Caco-2 (cell line): ENCODE results near the gene DNAJB12. TPM values are rescaled to one million over a fixed set of nuclear protein-coding genes. Genes with fewer than 3 reads are reported as not detected.
"Not testable (repeated sequence)": the region's sequence is repeated elsewhere in the genome, so short reads cannot be mapped to it uniquely, and the experiment has no call there.

Experiments
- BruUV-seq: library from RNA; stranded (reverse); fragments of 400-500 nt; replicated peaks from 2 replicates; lab custom pipeline; 2021; lab: Mats Ljungman, UMichigan
- CTCF ChIA-PET: fragments of 300-600 bp; sonication (Branson Sonifier 250); formaldehyde crosslinking; loops from one replicate; lab custom pipeline; 2022; ENCODE audit warnings: antibody characterized with exemption; lab: Charles Lee
- POLR2A ChIA-PET: fragments of 300-600 bp; sonication (Branson Sonifier 250); formaldehyde crosslinking; loops from one replicate; lab custom pipeline; 2022; ENCODE audit warnings: antibody characterized with exemption; lab: Charles Lee
- DNase-seq, 2 experiments: peaks; one replicate each; pipeline versions ENCODE4 v3.0.0 to v3.0.0-alpha.2; 2020 to 2022
- H3K27me3 ChIP-seq: replicated peaks from 2 replicates; pipeline ENCODE4 v1.6.0; 2011; ENCODE audit warnings: low read length; ENCODE audit not compliant: control insufficient read depth, insufficient read depth
- H3K36me3 ChIP-seq: 2 replicates; pipeline ENCODE4 v1.5.1; 2011; ENCODE audit warnings: low read length; ENCODE audit not compliant: control insufficient read depth, insufficient read depth
- H3K4me1 ChIP-seq: fragments of 250-450 bp; sonication (Bioruptor Pico); 2 replicates; pipeline ENCODE4 v1.5.1; 2020; ENCODE audit warnings: mild to moderate bottlenecking
- H3K4me3 ChIP-seq: 2 replicates; pipeline ENCODE4 v1.5.1; 2011; ENCODE audit warnings: low read depth, mild to moderate bottlenecking, control low read depth, low read length
- H3K9me3 ChIP-seq: fragments of 250-450 bp; sonication (Bioruptor Pico); 2 replicates; pipeline ENCODE4 v1.5.1; 2020; ENCODE audit warnings: mild to moderate bottlenecking, moderate library complexity
- H3K27ac Mint-ChIP-seq: one replicate; pipeline ENCODE4 v1.8.0; 2022; ENCODE audit warnings: mixed read lengths; ENCODE audit not compliant: unreplicated experiment
- H3K27me3 Mint-ChIP-seq: one replicate; pipeline ENCODE4 v1.8.0; 2022; ENCODE audit warnings: mixed read lengths; ENCODE audit not compliant: insufficient read depth, unreplicated experiment
- H3K36me3 Mint-ChIP-seq: one replicate; pipeline ENCODE4 v1.8.0; 2022; ENCODE audit warnings: mild to moderate bottlenecking, mixed read lengths; ENCODE audit not compliant: insufficient read depth, unreplicated experiment
- H3K4me1 Mint-ChIP-seq: one replicate; pipeline ENCODE4 v1.8.0; 2022; ENCODE audit warnings: low read depth, mixed read lengths; ENCODE audit not compliant: unreplicated experiment
- H3K4me3 Mint-ChIP-seq: one replicate; pipeline ENCODE4 v1.8.0; 2022; ENCODE audit warnings: mild to moderate bottlenecking, moderate library complexity, mixed read lengths; ENCODE audit not compliant: unreplicated experiment
- H3K9me3 Mint-ChIP-seq: one replicate; pipeline ENCODE4 v1.8.0; 2022; ENCODE audit warnings: mixed read lengths; ENCODE audit not compliant: unreplicated experiment
- intact Hi-C: fragments of 100-400 bp; cut with micrococcal nuclease; formaldehyde crosslinking; loops from one replicate; pipeline ENCODE4 v1.10.0; 2022; ENCODE audit not compliant: unreplicated experiment
- total RNA-seq: library from RNA; stranded (reverse); gene quantifications from 2 replicates; pipeline ENCODE4 v1.2.3, GENCODE V29; 2022
- TF ChIP-seq, protein P1 (sequence below), 2 experiments: fragments of 200-600 bp in 1 of 2; IDR thresholded peaks; 1 replicate in 1 of 2; 2 replicates in 1 of 2; pipeline versions ENCODE4 v1.5.1 to v1.8.0; 2011 to 2022; ENCODE audit warnings: antibody characterized with exemption in 1 of 2, control low read depth in 1 of 2, inconsistent platforms in 1 of 2, low read depth in 1 of 2, low read length in 1 of 2, mild to moderate bottlenecking in 1 of 2, moderate library complexity in 1 of 2; ENCODE audit not compliant: insufficient read depth in 1 of 2, severe bottlenecking in 1 of 2, unreplicated experiment in 1 of 2

The DNAJB12 gene
- total RNA-seq, 1 experiment from 2014 or later: 56.0 TPM

GRCh38 chr10:72297805-72298591 is 56.7 kb downstream of the DNAJB12 start:
- TF ChIP-seq, protein P1, sequence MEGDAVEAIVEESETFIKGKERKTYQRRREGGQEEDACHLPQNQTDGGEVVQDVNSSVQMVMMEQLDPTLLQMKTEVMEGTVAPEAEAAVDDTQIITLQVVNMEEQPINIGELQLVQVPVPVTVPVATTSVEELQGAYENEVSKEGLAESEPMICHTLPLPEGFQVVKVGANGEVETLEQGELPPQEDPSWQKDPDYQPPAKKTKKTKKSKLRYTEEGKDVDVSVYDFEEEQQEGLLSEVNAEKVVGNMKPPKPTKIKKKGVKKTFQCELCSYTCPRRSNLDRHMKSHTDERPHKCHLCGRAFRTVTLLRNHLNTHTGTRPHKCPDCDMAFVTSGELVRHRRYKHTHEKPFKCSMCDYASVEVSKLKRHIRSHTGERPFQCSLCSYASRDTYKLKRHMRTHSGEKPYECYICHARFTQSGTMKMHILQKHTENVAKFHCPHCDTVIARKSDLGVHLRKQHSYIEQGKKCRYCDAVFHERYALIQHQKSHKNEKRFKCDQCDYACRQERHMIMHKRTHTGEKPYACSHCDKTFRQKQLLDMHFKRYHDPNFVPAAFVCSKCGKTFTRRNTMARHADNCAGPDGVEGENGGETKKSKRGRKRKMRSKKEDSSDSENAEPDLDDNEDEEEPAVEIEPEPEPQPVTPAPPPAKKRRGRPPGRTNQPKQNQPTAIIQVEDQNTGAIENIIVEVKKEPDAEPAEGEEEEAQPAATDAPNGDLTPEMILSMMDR (IDR thresholded peaks at IDR 0.05; ENCODE audit: insufficient read depth in 1 of 2, low read depth in 1 of 2, low read length in 1 of 2, severe bottlenecking in 1 of 2, unreplicated experiment in 1 of 2): no peak
- DNase-seq: peak; percentile 99
- H3K4me1 Mint-ChIP-seq: peaks cover 20% of the 10 kb centered on the region
- peak overlapping the region; percentile 55 for H3K4me3 ChIP-seq
- peaks cover 20% of the 10 kb centered on the region for H3K4me1 ChIP-seq
- BruUV-seq: no TSS peak
- H3K27me3 Mint-ChIP-seq: no peaks in the 10 kb centered on the region
- no peaks in the 10 kb centered on the region for H3K9me3 ChIP-seq
- CTCF ChIA-PET: interaction anchor here (0.6 to 1.5 kb wide), 6 partner anchors 10 to 386 kb away, joined by 3 to 6 read pairs (median 4); partner anchors contain the start of gene DDIT4
- no peaks in the 10 kb centered on the region for H3K27me3 ChIP-seq
- H3K36me3 ChIP-seq: no peaks in the 10 kb centered on the region
- H3K4me3 Mint-ChIP-seq: peak overlapping the region; percentile 86
- H3K27ac Mint-ChIP-seq: peak overlapping the region; percentile 99
- intact Hi-C loops: loop anchor here (1.0 kb wide), 3 partner anchors 21 to 38 kb away; no protein-coding TSS in a partner anchor
- no peaks in the 10 kb centered on the region for H3K9me3 Mint-ChIP-seq
- H3K36me3 Mint-ChIP-seq: peaks cover 20% of the 10 kb centered on the region
- POLR2A ChIA-PET: interaction anchor here (0.6 to 1.7 kb wide), 9 partner anchors 21 to 447 kb away, joined by 3 to 13 read pairs (median 6); partner anchors contain the start of genes DDIT4 and PSAP

GRCh38 chr10:72297281-72297804 is 57.4 kb downstream of the DNAJB12 start:
- BruUV-seq: TSS peak; percentile 88
- no peaks in the 10 kb centered on the region for H3K9me3 Mint-ChIP-seq
- Histone ChIP-seq H3K4me1 (peaks cover 20% of the 10 kb centered on the region), H3K4me3 (peak overlapping the region; percentile 55), H3K27me3 (no peaks in the 10 kb centered on the region), H3K9me3 (no peaks in the 10 kb centered on the region), H3K36me3 (no peaks in the 10 kb centered on the region)
- intact Hi-C loops: no loop called here
- ChIA-PET CTCF (interaction anchor here (0.6 to 1.1 kb wide), 5 partner anchors 11 to 385 kb away, joined by 3 to 6 read pairs (median 4); no protein-coding TSS in a partner anchor), POLR2A (interaction anchor here (0.6 to 1.7 kb wide), 8 partner anchors 22 to 446 kb away, joined by 3 to 13 read pairs (median 6); partner anchors contain the start of genes DDIT4 and PSAP)
- TF ChIP-seq, protein P1 (IDR thresholded peaks at IDR 0.05; ENCODE audit: insufficient read depth in 1 of 2, low read depth in 1 of 2, low read length in 1 of 2, severe bottlenecking in 1 of 2, unreplicated experiment in 1 of 2): no peak
- DNase-seq: no peak
- H3K36me3 Mint-ChIP-seq: peaks cover 20% of the 10 kb centered on the region
- H3K4me3 Mint-ChIP-seq: peak overlapping the region; percentile 86
- no peaks in the 10 kb centered on the region for H3K27me3 Mint-ChIP-seq
- peaks cover 26% of the 10 kb centered on the region for H3K4me1 Mint-ChIP-seq
- H3K27ac Mint-ChIP-seq: peak overlapping the region; percentile 99

- BruUV-seq, DNase-seq, H3K27me3 Mint-ChIP-seq, H3K9me3 Mint-ChIP-seq, intact Hi-C loops, H3K27me3 ChIP-seq, H3K4me3 ChIP-seq, H3K36me3 ChIP-seq, H3K9me3 ChIP-seq: not testable (repeated sequence)
- Mint-ChIP-seq H3K4me3 (peak overlapping the region; percentile 86), H3K27ac (peak overlapping the region; percentile 99), H3K36me3 (peaks cover 20% of the 10 kb centered on the region), H3K4me1 (peaks cover 27% of the 10 kb centered on the region)
- H3K4me1 ChIP-seq: peaks cover 20% of the 10 kb centered on the region
- ChIA-PET POLR2A (interaction anchor here (1.3 to 1.7 kb wide), 3 partner anchors 24 to 25 kb away, joined by 4 to 13 read pairs (median 7); partner anchors contain the start of gene DDIT4), CTCF (interaction anchor here (0.8 kb wide), 1 partner anchor 24 kb away, joined by 4 read pairs; no protein-coding TSS in a partner anchor)
These were observed 57.9 kb downstream of the DNAJB12 start for GRCh38 chr10:72296829-72297280.
